Measurements from ENCODE around the gene FANK1.
A peak's percentile ranks its signal among the peaks of the same experiment; 100 is the strongest.

FANK1 gene

GRCh38 chr10:125940515-125940914, 44.2 kb downstream of the FANK1 start:
- no peak for TF ChIP-seq CTCF (IDR thresholded peaks at IDR 0.05; ENCODE audit: low read depth, low read length)
- H3K27me3 ChIP-seq: no peaks in the 10 kb centered on the region

GRCh38 chr10:125951290-125951689, 54.9 kb downstream of the FANK1 start:
- Histone ChIP-seq H3K36me3 (no peaks in the 10 kb centered on the region), H3K9me3 (no peaks in the 10 kb centered on the region), H3K4me3 (ENCODE audit: low read depth, low read length) (no peak overlapping the region), H3K27me3 (no peaks in the 10 kb centered on the region), H3K4me1 (no peaks in the 10 kb centered on the region)
- no peak for TF ChIP-seq CTCF (IDR thresholded peaks at IDR 0.05; ENCODE audit: low read depth, low read length)
- DNase-seq: no peak

More at GRCh38 chr10:125940515-125940914, 44.2 kb downstream of the FANK1 start:
- Histone ChIP-seq H3K9me3 (no peaks in the 10 kb centered on the region), H3K4me3 (ENCODE audit: low read depth, low read length) (no peak overlapping the region), H3K36me3 (no peaks in the 10 kb centered on the region), H3K4me1 (no peaks in the 10 kb centered on the region)
- DNase-seq: no peak

- DNase-seq: no peak
These were observed 57.5 kb downstream of the FANK1 start for GRCh38 chr10:125953778-125954385.

GRCh38 chr10:125955766-125956165, 59.4 kb downstream of the FANK1 start:
- no peaks in the 10 kb centered on the region for H3K27me3 ChIP-seq
- H3K36me3 ChIP-seq: no peaks in the 10 kb centered on the region
- no peaks in the 10 kb centered on the region for H3K9me3 ChIP-seq
- H3K4me3 ChIP-seq (ENCODE audit: low read depth, low read length): no peak overlapping the region
- no peaks in the 10 kb centered on the region for H3K4me1 ChIP-seq
- TF ChIP-seq CTCF (IDR thresholded peaks at IDR 0.05; ENCODE audit: low read depth, low read length): no peak
- no peak for DNase-seq

More at GRCh38 chr10:125953778-125954385, 57.5 kb downstream of the FANK1 start:
- Histone ChIP-seq H3K4me3 (ENCODE audit: low read depth, low read length) (no peak overlapping the region), H3K9me3 (no peaks in the 10 kb centered on the region), H3K4me1 (no peaks in the 10 kb centered on the region), H3K36me3 (no peaks in the 10 kb centered on the region), H3K27me3 (no peaks in the 10 kb centered on the region)
- no peak for TF ChIP-seq CTCF (IDR thresholded peaks at IDR 0.05; ENCODE audit: low read depth, low read length)

- Histone ChIP-seq H3K36me3 (no peaks in the 10 kb centered on the region), H3K4me1 (no peaks in the 10 kb centered on the region), H3K4me3 (ENCODE audit: low read depth, low read length) (no peak overlapping the region), H3K9me3 (no peaks in the 10 kb centered on the region), H3K27me3 (no peaks in the 10 kb centered on the region)
- no peak for DNase-seq
- 0 out of 2 replicates have a peak, but pooled peaks have one; percentile 15 for TF ChIP-seq CTCF (IDR thresholded peaks at IDR 0.05; ENCODE audit: low read depth, low read length)
These were observed 65.4 kb downstream of the FANK1 start for GRCh38 chr10:125961743-125962142.

- no peak for TF ChIP-seq CTCF (IDR thresholded peaks at IDR 0.05; ENCODE audit: low read depth, low read length)
- no peak overlapping the region for H3K4me3 ChIP-seq (ENCODE audit: low read depth, low read length)
These were observed 65.8 kb downstream of the FANK1 start for GRCh38 chr10:125962200-125962599.

More at GRCh38 chr10:125962200-125962599, 65.8 kb downstream of the FANK1 start:
- H3K27me3 ChIP-seq: no peaks in the 10 kb centered on the region
- DNase-seq: no peak
- H3K36me3 ChIP-seq: no peaks in the 10 kb centered on the region
- H3K4me1 ChIP-seq: no peaks in the 10 kb centered on the region
- H3K9me3 ChIP-seq: no peaks in the 10 kb centered on the region
